Activated T-cell treated with anti-CD3 and anti-CD28 coated beads for 4 hours (primary cell): ENCODE results near the gene ANAPC1.
"Not testable (repeated sequence)": the region's sequence is repeated elsewhere in the genome, so short reads cannot be mapped to it uniquely, and the experiment has no call there.

ENCODE experiments used
- DNase-seq: peaks from one replicate; pipeline ENCODE4 v3.0.0-alpha.2; 2020

The ANAPC1 gene, protein sequence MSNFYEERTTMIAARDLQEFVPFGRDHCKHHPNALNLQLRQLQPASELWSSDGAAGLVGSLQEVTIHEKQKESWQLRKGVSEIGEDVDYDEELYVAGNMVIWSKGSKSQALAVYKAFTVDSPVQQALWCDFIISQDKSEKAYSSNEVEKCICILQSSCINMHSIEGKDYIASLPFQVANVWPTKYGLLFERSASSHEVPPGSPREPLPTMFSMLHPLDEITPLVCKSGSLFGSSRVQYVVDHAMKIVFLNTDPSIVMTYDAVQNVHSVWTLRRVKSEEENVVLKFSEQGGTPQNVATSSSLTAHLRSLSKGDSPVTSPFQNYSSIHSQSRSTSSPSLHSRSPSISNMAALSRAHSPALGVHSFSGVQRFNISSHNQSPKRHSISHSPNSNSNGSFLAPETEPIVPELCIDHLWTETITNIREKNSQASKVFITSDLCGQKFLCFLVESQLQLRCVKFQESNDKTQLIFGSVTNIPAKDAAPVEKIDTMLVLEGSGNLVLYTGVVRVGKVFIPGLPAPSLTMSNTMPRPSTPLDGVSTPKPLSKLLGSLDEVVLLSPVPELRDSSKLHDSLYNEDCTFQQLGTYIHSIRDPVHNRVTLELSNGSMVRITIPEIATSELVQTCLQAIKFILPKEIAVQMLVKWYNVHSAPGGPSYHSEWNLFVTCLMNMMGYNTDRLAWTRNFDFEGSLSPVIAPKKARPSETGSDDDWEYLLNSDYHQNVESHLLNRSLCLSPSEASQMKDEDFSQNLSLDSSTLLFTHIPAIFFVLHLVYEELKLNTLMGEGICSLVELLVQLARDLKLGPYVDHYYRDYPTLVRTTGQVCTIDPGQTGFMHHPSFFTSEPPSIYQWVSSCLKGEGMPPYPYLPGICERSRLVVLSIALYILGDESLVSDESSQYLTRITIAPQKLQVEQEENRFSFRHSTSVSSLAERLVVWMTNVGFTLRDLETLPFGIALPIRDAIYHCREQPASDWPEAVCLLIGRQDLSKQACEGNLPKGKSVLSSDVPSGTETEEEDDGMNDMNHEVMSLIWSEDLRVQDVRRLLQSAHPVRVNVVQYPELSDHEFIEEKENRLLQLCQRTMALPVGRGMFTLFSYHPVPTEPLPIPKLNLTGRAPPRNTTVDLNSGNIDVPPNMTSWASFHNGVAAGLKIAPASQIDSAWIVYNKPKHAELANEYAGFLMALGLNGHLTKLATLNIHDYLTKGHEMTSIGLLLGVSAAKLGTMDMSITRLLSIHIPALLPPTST (N-terminal part only)

DNA sequence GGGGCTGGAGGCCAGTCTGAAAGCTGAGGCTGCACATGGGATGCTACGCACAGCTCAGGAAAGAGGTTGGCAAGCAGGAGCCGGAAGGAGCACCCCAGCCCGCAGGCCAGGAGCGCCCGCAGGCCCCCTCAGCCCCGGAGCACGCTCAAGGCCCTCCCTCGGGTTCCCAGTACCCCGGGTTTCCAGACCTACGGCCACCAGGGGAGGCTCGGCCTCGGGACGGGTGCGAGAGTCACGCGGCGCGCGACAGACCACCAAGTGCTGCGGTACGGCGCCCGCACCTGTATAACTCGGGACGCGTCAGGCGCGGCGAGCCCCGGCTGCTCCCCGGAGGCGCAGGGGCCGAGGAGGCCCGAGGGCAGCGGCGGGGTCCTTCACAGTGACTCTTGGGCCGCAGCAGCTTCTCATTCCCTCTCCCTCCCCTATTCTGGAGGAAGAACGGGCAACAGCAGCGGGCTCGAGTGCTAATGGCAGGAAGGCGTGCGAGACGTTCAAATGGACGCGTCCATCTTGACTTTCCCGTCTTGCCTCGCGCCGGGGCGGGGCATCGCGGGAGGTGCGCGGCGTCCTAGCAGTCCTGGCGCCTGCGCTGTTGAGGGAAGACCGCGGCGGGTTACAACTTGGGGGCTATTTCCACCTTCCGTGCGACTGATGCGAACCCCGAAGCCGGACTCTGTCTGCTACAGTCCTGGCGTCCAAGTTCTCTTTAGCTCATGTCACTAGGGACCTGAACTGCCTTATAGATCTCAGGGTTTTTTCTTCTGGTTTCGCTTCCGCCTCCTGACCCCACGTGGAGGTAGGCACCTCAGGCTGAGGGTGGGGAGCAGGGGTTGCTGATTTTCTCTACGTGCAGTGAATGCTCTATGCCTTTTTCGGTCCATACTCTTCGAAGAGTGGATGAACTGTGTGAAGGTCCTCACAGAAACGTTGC, at the start of gene ANAPC1:
ANAPC1 (minus strand) TSS at position 533 of the 931 bp plus-strand sequence. CDS start 3,368 bp downstream, outside the sequence.
- DNase-seq = peak; percentile 82

DNA sequence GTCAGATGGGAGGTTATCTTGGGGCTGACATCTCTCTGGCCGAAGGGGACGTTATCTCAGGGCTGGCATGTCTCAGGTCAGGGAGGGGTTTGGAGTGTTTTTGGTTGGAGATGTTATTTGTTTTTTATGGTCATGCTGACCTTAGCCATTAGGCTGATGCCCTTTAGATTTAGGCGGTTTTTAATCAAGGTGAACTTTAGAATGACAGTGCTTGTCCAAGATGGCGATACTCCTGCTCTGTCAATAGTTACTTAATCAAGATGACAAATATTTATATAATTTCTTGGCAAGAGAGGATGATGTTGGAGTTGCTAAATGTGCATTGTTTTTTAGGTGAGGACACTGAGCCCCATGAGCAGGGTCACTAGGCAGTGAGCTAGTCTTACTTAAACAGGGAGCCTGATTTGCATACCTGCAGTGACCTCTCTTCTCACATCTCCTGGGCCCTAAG, 48.9 kb upstream of the ANAPC1 start:
- no peak for DNase-seq

DNA sequence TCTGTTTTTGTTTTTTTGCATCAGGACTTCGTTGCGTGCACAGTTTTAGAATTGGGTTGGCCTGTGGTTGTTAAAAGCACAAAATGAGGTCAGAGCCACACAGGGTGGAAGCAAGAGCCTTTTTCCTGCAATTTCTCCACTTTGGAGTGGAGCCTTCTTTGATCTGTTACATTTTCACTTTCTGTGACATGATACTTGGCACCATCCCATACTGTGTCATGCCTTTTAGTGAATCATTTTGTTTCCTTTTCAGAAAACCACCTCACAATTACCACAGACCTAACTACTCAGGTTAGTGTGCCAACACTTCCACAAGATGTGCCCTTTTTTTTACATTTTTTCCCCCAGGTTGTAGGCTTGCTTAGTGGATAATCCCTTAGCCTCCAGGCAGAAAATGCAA, 46.9 kb upstream of the ANAPC1 start:
- no peak for DNase-seq

DNA sequence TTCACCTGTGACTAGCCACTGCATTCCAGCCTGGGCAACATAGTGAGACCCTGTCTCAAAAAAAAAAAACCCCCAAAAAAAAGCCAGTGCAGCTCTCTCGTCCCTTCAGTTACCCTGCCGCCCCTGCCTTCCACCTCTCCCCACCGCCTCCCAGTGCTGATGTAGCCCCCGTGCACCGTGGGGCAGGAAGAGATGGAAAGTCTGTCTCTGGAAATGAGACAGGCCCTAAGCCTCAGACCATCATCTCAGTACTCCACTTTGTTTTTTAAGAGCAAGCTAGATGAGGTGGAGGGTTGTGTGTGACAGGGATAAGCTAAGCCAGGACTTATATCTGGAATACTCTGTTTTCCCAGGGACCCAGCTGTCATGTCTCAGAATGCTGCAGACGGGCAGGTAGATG, 46.4 kb upstream of the ANAPC1 start:
- DNase-seq = no peak

DNA sequence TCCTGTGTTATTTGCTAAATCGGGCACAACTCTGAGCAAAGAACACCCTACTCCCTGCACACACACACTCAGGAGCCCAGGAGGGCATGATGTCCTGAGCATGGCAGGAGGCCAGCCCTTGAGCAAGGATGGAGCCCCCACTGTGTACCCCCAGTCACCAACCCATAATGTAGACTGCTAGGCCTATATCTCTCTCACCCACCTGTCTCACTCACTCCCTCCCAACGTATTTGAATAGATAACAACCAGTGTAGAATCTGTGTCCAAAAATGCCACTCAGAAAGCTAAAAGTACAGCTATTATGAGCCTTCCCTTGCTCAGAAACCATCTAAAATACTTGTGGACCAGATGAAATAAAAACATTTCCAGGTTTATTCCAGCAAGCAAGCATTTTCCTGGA, 43.7 kb upstream of the ANAPC1 start:
- DNase-seq = no peak

DNA sequence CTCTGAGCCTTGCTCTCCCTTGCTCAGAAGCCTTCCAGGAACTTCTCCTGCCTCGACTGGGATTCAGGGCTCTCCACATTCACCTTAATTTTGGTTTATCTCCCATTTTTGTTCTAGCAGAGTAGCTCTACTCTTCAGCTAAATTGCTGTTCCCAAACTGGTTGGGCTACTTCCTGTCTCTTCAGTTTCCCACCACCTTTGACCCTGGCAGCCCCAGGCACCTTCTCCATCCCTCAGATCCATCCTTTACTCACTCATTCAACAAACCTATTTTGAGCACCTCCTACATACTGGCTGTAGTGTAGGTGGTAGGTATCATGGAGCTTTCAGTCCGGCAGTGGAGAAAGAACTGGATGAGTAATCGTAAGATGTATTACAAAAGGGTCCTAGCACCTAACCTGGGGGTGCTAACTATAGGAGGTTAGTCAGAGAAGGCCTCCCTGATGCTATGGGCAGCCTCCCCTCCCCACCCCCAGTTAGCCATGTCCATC, 40.7 kb upstream of the ANAPC1 start:
- DNase-seq = no peak

DNA sequence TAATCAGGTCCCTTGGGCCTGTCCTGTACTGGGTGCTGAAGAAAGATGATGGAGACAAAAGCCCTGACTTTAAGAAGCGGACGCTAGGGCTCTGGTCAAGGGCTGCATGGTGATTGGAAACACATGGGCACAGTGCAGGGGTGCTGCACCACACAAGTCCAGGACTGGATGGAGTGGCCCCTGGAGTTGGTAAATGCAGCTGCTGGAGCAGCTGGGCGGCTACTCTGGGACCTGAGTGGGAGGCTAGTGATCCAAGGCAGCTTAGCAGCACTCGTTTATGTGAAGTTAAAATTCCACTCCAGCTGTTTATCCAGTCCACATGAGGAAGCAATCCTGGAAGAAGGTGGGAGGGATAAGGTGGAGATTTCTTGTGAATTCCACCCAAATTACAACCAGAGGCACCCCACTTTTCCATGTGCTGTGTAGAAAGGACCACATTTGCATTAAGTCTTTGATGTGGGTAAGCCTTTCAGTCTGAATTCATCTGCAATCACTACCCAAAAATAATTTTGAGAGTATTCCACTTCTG, 39.3 kb upstream of the ANAPC1 start:
- DNase-seq = no peak

DNA sequence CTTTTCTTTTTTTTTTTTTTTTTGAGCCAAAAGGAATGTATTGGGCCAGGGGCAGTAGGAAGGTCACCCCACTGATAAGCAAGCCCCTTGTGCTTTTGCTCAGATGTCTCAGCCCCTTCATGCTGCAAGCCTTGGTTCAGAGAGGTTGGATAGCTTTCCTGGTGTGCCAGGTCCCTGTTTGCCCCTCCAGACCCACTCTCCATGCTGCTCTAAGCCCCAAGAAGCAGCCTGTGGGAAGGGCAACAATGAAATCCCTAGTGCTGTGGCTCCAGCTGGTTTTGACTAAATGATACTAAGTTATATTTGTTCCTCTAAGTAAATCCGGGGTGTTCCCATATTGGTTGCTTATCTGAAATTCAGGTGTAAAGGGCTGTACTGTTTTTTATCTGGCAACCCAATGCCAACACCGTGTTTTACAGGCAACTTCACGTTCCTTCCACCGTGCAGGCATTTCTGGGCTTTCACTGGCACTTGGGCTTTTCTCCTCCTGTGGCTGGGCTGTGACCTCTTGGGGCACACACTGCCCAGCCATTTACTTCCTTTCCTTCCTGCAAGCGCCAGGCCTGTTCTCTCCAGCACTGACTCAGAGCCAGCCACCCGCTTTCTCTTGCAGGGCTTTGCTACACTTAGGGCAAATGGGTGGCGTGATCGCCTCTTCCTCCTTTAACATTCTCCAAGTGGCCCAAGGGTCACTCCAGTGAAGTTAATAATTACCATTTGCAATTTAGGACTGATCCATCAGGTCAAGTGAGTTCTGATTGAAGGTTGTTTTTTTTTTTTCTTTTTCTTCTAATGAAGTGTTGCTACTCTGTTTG, 36.0 kb upstream of the ANAPC1 start:
- no peak for DNase-seq

DNA sequence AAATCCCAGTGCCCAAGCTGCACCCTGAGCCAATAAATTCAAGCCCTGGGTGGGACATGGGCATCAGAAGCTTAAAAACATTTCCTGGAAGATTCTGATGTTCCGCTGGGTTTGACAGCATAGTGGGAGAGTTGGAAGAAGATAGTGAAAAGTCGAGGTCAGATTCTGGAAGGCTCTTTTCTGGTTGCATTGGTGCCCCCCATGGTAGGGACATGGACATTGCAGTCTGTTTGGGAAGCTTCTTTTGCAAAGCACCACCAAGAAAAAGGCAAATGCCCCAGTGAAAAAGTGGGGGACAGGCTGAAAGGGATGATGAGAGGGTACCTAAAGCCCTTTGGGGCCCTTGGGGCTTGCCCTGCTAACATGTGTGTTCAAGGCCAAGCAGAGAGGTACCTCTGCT, 35.4 kb upstream of the ANAPC1 start:
- DNase-seq = no peak

DNA sequence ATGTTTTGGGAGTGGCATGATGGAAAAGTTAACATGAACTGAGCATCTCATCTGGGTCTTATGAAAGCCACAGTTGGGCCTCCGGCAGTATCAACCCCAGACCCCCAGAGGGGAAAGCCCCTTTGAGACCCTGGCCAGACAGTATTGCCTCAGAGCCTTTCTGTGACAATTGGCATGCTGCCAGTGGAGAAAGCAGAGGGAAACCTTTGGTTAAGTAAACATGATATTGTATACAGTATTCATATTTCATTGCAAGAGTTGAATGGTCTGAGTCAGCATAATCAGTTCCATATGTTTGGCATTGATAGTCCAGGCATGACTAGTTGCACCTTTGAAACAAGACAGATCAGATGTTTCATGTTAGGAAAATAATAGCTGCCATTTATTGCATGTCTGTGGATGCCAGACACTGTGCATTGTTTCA, 34.4 kb upstream of the ANAPC1 start:
- no peak for DNase-seq

DNA sequence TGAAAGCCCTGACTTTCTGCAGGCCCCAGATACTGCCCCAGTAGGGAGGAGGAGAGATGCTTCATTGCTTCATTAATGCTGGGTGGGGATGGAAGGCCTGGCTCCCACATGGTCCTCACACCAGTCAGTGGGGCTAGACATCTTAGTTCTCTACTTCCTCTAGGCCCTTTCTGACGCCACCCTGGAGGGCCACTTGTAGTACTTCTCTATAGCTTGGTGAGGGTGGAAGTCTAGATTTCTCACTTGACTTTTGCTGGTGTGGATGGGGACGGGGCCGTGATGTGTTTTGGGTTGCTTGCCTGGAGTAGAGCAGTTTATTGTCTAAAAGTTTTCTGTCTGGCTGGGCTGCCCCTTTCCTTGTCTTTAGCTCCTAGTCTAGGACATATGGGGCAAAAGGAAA, 33.1 kb upstream of the ANAPC1 start:
- no peak for DNase-seq

DNA sequence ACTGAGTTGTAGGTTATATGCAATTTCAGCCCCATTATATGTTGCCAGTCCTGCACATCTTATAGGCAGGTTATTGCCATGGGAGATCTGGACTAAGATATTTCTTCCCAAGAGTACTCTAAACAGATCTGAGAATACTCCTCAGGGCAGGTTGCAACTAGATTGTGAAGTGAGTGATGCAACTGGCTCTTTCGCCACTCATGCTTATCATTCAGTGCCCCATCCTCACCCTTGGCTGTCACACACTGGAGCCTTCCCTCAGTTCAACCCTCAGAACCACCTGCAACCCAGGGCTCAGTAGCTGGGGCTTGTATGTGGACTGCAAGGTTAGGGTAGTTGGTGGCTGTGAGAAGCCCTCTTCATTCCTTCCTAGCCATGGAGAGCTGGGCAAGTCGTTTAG, 28.6 kb upstream of the ANAPC1 start:
- no peak for DNase-seq

DNA sequence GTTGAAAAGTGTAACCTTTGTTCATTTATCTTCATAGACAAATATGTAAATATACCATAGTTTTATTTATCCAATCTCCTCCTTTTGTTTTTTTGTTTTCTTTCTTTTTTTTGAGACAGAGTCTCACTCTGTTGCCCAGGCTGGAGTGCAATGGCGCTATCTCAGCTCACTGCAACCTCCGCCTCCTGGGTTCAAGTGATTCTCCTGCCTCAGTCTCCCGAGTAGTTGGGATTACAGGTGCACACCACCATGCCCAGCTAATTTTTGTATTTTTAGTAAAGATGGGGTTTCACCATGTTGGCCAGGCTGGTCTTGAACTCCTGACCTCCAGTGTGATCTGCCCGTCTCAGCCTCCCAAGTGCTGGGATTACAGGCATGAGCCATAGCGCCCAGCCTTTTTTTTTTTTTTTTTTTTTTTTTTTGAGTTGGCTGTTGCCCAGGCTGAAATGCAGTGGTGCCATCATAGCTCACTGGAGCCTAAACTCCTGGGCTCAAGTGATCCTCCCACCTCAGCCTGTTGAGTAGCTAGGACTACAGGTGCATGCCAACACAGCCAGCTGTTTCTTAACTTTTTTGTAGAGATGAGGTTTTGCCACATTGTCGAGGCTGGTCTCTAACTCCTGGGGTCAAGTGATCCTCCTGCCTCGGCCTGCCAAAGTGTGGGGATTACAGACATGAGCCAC, 27.4 kb upstream of the ANAPC1 start:
- not testable (repeated sequence) for DNase-seq

DNA sequence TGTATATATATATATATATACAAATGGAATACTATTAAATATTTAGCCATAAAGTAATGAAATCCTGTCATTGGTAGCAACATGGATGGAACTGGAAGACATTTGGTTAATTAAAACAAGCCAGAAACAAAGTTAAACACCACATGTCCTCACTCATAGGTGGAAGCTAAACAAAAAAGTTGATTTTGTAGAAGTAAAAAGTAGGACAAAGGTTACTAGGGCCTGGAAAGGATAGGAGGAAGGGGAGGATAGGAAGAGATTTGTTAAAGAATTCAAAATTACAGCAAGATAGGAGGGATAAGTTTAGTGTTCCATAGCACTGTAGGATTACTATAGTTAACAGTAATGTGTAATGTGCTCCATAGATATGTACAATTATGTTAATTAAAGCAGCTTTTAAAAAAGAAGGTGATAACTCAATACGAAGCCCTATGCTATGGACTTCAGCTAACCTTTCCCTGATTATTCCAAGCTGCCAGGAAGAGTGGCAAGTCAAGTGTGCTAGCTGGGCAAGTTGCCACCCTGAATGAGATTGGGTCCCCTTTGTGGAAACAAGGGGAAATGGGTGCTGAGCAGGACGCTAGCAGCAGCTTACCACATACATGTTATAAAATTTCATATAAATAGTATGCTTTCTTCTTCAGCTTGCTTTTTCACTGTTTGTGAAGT, 26.8 kb upstream of the ANAPC1 start:
- no peak for DNase-seq

DNA sequence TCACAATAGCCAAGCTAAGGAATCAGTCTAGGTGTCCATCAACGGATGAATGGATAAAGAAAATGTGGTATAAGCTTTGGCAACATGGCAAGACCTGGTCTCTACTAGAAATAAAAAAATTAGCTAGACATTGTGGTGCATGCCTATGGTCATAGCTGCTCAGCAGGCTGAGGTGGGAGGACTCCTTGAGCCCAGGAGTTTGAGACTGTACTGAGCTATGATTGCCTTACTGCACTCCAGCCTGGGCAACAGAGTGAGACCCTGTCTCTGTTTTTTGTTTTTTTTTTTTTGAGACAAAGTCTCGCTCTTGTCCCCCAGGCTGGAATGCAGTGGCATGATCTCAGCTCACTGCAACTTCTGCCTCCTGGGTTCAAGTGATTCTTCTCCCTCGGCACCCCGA, 26.0 kb upstream of the ANAPC1 start:
- DNase-seq = not testable (repeated sequence)

DNA sequence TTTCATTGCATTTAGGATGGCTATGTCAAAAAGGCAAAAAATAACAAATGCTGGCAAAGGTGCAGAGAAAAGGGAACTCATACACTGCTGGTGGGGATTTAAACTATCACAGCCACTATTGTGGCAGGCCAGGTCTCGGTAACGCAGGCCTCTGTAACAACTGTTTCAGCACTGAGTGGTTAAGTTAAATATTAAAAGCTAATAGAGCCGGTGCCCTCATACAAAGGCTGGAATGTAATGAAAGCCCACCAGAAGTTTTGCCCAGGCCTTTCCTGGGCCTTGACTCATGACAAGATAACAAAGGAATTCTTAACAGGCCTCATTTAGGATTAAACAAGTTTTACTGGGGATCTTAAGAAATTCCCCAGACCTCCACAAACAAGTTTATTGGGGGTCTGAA, 25.1 kb upstream of the ANAPC1 start:
- no peak for DNase-seq

DNA sequence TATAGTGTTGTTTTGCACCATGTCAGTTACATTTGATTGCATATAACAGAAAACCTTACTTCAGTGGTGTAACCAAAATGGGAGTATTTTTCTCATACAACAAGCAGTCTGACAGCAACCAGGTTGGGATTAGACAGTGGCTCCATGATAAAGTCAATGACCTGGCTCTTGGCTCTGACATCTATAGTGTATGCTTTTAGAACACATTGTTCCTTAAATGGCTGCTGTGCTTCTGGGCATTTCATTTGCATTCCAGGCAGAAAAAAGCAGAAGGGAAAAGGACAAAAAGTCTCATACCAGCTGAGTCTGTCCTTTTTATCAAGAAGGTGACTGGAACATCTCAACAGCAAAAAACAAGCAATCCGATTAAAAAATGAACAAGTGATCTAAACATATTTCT, 24.6 kb upstream of the ANAPC1 start:
- DNase-seq = no peak

DNA sequence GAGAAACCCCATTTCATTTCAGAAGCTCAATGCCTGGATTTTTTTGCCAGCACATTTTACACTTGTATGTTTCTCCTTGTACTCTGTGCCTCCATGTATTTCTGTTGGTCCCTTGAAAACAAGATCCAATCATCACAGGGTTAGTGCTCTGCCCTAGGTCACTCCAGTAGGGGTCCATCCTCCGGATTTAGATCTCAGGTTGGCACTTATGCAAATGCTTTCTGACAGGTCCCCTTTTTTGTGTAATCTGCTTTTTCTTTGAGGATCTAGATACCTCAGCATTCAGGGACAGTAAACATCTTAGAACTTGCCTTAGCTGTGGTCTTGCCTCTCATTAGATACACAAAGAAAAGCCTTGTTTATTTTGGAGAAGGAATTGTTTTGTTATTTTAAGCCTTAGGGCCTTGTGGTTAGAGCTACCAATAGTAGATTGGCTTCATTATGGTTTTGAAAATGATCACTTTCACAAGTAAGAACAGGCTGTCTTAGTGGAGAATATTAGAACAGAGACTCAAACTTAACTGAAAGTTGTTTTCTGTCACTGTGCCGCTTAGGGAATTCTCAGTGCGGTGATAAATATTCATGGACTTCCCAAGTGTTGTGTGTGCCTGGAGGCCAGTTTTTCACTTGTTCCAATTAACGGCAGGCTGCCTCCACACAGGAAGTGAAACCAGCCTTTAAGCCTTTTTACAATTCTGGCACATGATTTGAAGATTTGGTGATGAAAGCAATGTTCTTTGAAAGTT, 22.2 kb upstream of the ANAPC1 start:
- DNase-seq = no peak

DNA sequence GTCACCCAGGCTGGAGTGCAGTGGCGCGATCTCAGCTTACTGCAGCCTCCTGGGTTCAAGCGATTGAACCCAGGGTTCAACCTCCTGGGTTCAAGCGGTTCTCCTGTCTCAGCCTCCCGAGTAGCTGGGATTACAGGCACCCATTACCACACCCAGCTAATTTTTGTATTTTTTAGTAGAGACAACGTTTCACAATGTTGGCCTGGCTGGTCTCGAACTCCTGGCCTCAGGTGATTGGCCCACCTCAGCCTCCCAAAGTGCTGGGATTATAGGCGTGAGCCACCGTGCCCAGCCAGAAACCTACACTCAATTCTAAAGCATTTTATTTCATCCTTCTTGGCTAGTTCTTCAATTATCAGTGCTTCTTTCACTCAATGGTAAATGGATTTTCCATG, 21.5 kb upstream of the ANAPC1 start:
- DNase-seq = not testable (repeated sequence)
